ENCODE results near the gene MCF2L. TPM values are rescaled to one million over a fixed set of nuclear protein-coding genes. Genes with fewer than 3 reads are reported as not detected.

MCF2L gene
- total and polyA plus RNA-seq, 12 donors: 29.6 to 99.8 (median 45.3) TPM

GRCh38 chr13:112984954-112985802 lies 16.2 kb downstream of the MCF2L start:
- Histone ChIP-seq H3K9me3 (no peaks in the 10 kb centered on the region), H3K4me3 (peak overlapping the region in 7 of 10 donors; percentile 3 to 68 (median 13)), H3K4me1 (peaks cover 2 to 69% (median 41%) of the 10 kb centered on the region in 9 donors), H3K27me3 (no peaks in the 10 kb centered on the region), H3K36me3 (peaks cover 0 to 6% (median 0%) of the 10 kb centered on the region in 9 donors), H3K27ac (peak overlapping the region in 8 of 10 donors; percentile 8 to 56 (median 41))
- DNase-seq: no peak
- intact Hi-C loops (cut with DNase I): loop anchor here in 1 of 10 donors (5.0 kb wide), 1 partner anchor 43 kb away; no protein-coding TSS in a partner anchor
- ATAC-seq: no peak
- WGBS, 2 donors: 70 to 85% methylated on average over 30 of the region's 30 CpGs
- TF ChIP-seq, protein P1, sequence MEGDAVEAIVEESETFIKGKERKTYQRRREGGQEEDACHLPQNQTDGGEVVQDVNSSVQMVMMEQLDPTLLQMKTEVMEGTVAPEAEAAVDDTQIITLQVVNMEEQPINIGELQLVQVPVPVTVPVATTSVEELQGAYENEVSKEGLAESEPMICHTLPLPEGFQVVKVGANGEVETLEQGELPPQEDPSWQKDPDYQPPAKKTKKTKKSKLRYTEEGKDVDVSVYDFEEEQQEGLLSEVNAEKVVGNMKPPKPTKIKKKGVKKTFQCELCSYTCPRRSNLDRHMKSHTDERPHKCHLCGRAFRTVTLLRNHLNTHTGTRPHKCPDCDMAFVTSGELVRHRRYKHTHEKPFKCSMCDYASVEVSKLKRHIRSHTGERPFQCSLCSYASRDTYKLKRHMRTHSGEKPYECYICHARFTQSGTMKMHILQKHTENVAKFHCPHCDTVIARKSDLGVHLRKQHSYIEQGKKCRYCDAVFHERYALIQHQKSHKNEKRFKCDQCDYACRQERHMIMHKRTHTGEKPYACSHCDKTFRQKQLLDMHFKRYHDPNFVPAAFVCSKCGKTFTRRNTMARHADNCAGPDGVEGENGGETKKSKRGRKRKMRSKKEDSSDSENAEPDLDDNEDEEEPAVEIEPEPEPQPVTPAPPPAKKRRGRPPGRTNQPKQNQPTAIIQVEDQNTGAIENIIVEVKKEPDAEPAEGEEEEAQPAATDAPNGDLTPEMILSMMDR (IDR thresholded peaks at IDR 0.05): no peak

GRCh38 chr13:112985803-112986408 lies 16.9 kb downstream of the MCF2L start:
- Histone ChIP-seq H3K27me3 (no peaks in the 10 kb centered on the region), H3K9me3 (no peaks in the 10 kb centered on the region), H3K4me1 (peaks cover 2 to 75% (median 47%) of the 10 kb centered on the region in 9 donors), H3K27ac (peak overlapping the region in 5 of 10 donors; percentile 35 to 56 (median 47)), H3K36me3 (peaks cover 0 to 13% (median 0%) of the 10 kb centered on the region in 9 donors), H3K4me3 (peak overlapping the region in 3 of 10 donors; percentile 14 to 68 (median 34))
- DNase-seq (no peak), ATAC-seq (no peak)
- WGBS, 2 donors: 75 to 80% methylated on average over 30 of the region's 30 CpGs
- TF ChIP-seq, protein P1 (IDR thresholded peaks at IDR 0.05): no peak
- intact Hi-C loops (cut with DNase I): no loop called here

- H3K9me3 ChIP-seq: no peaks in the 10 kb centered on the region
- H3K4me1 ChIP-seq: peaks cover 2 to 80% (median 47%) of the 10 kb centered on the region in 9 donors
- H3K36me3 ChIP-seq: peaks cover 0 to 15% (median 0%) of the 10 kb centered on the region in 9 donors
- 83 to 88% methylated on average over 20 of the region's 20 CpGs for whole genome bisulfite sequencing, 2 donors
- peak overlapping the region in 1 of 10 donors; percentile 49 for H3K27ac ChIP-seq
- H3K4me3 ChIP-seq: no peak overlapping the region
- intact Hi-C loops (cut with DNase I): no loop called here
- H3K27me3 ChIP-seq: no peaks in the 10 kb centered on the region
- TF ChIP-seq, protein P1 (IDR thresholded peaks at IDR 0.05): no peak
- no peak for ATAC-seq
- DNase-seq: no peak
Measured at GRCh38 chr13:112986470-112986869, 17.5 kb downstream of the MCF2L start.

DNA sequence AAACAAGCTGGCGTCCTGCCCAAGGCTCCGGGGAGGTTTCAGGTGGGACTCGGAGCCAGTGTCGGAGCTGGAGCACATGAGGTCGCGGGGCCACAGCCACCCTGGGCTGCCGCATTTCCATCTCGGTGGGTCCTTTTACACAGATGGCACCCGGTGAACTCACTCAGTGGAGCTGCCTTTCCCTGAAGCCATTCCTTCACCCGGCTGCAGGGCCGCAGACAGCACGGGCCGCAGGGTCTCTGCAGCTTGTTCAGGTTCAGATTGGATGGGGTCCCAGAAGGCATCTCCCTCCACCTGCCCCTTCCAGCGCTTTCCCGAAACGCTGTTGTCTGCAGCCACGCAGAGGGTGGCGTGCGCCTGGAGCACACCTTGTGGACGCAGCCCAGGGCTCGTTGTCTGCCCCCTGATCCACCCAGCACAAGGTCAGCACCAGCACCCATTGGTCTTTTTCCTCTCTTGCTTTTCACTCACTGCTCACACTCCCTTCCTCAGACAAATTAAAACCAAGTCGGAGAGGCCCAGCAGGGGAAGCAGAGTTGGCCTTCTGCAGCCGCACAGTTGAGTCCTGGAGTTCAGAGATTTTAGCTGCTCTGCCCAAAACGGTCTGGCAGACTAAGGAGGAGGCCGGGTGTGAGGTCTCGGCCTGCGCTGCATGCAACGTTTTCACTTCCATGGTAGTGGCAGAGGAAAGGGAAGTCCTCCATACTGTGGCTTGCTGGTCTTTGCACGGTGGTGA lies 18.1 kb downstream of the MCF2L start:
- Histone ChIP-seq H3K27me3 (no peaks in the 10 kb centered on the region), H3K36me3 (peaks cover 0 to 15% (median 0%) of the 10 kb centered on the region in 9 donors), H3K9me3 (no peaks in the 10 kb centered on the region), H3K4me3 (peak overlapping the region in 1 of 10 donors; percentile 3), H3K4me1 (peaks cover 2 to 76% (median 47%) of the 10 kb centered on the region in 9 donors), H3K27ac (peak overlapping the region in 3 of 10 donors; percentile 16 to 49 (median 39))
- 71 to 78% methylated on average over 28 to 29 of the region's 29 CpGs for WGBS, 2 donors
- DNase-seq: no peak
- TF ChIP-seq, protein P1 (IDR thresholded peaks at IDR 0.05): no peak
- no peak for ATAC-seq
- intact Hi-C loops (cut with DNase I): no loop called here
